Endometrial microvascular endothelial cells (primary cell): ENCODE measurements around the gene NKX6-2. TPM values are rescaled to one million over a fixed set of nuclear protein-coding genes. Genes with fewer than 3 reads are reported as not detected.

Experiments used
- in situ Hi-C: cut with HindIII; loops from 2 replicates; pipeline ENCODE4 v1.10.0; 2017; ENCODE audit warnings: low sequenced_read_pairs, low pct_unique_long_range_greater_than_20kb; ENCODE audit errors: inconsistent ontology term
- total RNA-seq: library from RNA; depleted of rRNA; stranded (reverse); fragments of >200 nt; gene quantifications from one replicate; pipeline ENCODE4 v1.2.3, GENCODE V29; 2015; ENCODE audit errors: inconsistent ontology term

The NKX6-2 gene
- total RNA-seq, 1 donor from 2014 or later, result not detected

- in situ Hi-C loops, result no loop called here
Measured at GRCh38 chr10:132813560-132814468, 27.9 kb upstream of the NKX6-2 start.

GRCh38 chr10:132813001-132813401 lies 27.1 kb upstream of the NKX6-2 start:
- in situ Hi-C loops, result no loop called here

DNA sequence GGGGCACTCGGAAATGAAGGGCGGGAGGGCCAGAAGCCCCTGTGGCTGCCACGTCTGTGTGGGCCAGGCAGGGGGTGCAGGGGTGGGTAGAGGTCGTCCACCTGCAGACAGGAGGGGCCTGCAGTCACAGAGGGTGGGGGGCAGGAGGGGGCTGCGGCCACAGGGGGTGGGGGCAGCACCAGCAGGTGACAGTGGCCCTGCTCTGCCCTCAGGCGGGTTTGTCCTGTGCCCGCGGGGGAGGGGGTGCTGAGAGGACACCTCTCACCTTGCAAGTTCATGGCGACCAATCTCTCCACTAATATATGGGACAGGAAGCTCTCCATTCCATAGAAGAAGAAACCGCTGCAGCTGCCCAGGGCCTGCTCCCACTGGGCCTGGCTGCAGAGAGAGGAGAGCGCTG lies 26.6 kb upstream of the NKX6-2 start:
- in situ Hi-C loops, result no loop called here

DNA sequence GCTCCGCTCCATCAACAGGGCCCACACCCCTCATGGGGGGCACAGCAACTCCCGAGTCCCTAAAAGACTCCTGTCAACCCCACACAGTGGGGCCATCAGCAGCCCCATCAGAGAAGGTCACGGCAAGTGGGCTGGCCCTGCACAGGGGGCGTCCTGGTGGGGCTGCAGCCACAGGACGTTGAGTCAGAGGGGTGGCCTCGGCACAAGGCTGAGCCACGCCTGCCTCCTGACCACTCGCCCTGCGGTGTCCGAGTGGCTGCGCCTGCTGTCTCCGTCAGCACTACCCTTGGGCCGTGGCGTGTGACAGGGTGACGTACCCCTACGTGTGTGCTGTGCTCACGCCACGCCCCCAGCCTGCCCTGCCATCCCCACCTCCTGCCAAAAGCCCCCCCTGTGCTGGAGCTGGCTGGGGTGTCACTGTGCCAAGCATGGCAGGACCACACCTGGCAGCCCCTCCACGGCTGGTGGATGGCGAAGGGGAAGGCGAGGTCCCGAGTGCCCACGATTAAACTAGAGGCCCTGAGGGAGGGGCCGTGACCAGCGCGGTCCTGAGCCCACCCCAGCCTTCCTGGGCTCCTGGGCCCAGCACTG lies 26.0 kb upstream of the NKX6-2 start:
- in situ Hi-C loops, result no loop called here

- in situ Hi-C loops, result no loop called here
Measured at GRCh38 chr10:132810807-132811700, 25.1 kb upstream of the NKX6-2 start.

DNA sequence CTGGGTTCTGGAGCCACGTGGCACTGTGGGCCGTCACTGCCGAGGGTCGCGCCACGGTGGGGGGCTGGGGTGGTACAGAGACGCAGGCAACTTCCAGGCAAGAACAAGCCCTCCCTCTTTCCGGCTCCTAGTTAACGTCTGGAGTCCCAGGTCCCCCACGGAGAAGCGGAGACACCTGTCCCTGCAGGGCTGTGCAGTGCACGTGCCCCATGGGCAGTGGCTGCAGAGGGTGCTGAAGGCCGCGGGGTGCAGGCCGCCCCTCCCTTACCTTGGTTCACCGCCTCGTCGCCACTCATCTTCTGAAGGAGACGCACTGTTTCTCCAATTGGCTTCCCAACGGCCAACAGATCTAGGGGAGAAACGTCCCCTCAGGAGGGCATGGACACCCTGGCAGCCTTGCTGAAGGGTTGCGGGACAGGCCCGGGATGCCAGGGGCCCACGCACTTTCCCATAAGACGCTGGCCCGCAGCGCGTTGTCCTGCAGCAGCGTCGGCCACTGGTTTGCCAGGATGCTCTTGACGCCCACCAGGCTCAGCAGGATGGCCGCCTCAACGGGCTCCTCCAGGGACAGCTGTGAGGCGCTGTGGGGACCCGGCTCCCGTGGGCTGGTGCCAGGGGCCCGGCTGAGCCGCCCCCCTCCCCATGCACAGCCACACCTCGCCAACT lies 24.3 kb upstream of the NKX6-2 start:
- in situ Hi-C loops, result no loop called here

DNA sequence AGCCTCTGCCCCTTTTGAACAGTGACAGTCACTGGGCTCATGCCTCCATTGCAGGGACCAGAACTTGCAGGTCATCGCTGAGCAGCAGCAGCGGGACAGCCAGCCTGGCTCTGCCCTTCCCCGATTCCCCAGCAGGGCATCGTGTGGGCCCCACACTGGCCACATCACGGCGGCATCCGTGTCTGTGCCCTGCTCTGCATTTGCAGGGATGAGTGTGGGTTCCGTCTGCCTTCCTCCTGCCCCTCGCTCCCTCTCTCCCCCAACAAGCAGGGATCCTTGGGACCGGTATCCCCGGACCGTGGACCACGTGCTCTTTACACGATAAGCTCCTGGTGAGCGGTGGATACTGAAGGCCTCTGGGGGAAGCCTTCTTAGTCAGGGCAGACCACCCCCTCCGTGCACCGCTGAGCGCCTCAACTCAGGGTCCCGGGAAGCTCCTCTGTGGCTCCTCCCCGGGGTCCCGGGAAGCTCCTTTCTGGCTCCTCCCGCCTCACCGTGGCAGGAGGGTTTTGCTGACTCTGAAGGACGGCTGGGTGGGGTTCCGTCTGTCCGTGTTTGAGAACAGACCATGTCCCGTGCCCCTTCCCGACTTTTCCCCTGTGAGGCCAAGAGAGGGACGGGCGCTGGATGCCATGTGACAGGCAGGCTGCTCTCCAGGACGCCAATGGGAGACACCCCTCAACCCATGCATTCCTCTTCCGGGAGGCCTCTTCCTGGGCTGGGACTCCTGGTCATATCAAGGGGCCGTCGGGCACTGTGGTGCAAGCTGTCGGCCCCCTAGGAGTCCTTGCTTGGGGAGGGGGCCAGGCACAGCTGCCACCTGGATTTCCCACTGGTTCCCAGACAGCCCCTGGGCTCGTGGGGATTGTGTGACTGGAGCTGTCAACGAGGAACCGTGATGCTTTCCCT lies 23.5 kb upstream of the NKX6-2 start:
- in situ Hi-C loops, result no loop called here

- in situ Hi-C loops, result no loop called here
Measured at GRCh38 chr10:132808383-132809231, 22.7 kb upstream of the NKX6-2 start.

DNA sequence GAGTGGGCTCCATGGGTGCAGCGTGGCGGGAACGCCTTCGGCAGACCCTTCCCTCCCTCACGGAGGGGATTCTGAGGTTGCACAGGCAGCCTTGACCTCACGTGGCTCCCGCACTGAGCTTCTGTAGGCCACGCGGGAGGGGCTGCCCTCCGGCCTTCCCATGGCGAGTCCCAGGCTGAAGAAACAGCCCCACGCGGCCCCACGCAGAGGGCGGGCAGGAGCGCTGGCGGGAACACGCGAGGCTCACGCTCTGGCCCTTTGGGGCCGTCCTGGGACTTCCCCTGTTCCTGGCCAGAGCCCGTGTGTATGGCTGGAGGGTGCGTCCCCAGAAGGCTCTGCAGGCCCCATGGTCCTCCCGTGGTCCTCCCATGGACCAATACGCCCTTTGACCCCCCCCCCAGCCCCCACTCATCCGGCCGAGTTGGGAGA lies 21.7 kb upstream of the NKX6-2 start:
- in situ Hi-C loops, result no loop called here

DNA sequence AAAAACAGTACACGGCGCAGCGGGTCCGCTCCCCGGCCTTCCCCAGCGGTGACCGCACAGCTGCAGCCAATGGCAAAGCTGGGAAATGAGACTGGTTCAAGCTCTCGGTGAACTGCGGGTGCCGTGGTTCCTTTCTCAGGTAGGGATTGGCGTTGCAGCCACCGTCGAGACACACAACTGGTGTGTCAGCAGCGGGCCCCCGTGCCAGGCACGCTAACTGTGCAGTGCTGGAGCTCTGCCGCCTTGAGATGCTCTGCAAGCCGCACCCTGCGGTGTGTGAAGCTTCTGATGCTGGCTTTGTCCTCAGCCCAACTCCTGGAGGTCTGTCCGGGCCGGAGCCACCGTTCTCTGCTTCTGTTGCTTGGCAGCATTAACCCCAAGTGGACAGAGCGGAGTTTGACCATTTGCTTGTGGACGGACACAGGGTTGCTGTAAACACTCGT lies 20.6 kb upstream of the NKX6-2 start:
- in situ Hi-C loops, result no loop called here

- in situ Hi-C loops, result no loop called here
Measured at GRCh38 chr10:132806110-132806509, 20.2 kb upstream of the NKX6-2 start.

- in situ Hi-C loops, result no loop called here
Measured at GRCh38 chr10:132805599-132805998, 19.7 kb upstream of the NKX6-2 start.

DNA sequence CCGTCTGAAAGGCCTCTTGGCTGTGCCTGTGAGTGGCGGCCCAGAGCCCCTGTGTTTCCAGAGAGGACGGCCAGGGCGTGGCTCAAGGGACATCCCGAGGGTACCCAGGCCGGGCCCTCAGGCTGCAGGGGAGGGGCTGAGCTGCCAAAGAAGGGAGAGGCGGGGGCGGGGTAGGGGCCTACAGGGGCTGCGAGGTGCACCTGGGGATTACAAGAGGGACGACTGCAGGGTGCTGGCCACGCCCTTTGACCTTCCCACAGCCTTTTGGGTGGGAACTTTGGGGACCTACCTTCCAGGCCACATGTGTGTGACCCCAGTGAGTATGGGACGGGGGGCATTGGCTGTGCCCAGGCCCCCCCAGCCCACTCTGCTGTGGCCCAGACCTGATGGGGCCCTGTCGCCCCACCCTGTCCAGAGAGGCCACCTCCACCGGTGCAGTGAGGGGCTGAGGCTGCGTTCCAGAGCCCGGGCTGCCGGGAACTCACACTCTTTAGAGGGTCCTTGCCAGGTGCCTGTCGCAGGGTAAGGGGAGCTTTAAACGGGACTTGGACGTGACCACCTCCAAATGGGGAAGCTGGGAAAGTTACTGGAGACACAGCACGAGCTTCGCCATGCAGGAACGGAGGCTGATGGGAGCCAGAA lies 19.0 kb upstream of the NKX6-2 start:
- in situ Hi-C loops, result no loop called here

GRCh38 chr10:132804287-132804686 lies 18.3 kb upstream of the NKX6-2 start:
- in situ Hi-C loops, result no loop called here

DNA sequence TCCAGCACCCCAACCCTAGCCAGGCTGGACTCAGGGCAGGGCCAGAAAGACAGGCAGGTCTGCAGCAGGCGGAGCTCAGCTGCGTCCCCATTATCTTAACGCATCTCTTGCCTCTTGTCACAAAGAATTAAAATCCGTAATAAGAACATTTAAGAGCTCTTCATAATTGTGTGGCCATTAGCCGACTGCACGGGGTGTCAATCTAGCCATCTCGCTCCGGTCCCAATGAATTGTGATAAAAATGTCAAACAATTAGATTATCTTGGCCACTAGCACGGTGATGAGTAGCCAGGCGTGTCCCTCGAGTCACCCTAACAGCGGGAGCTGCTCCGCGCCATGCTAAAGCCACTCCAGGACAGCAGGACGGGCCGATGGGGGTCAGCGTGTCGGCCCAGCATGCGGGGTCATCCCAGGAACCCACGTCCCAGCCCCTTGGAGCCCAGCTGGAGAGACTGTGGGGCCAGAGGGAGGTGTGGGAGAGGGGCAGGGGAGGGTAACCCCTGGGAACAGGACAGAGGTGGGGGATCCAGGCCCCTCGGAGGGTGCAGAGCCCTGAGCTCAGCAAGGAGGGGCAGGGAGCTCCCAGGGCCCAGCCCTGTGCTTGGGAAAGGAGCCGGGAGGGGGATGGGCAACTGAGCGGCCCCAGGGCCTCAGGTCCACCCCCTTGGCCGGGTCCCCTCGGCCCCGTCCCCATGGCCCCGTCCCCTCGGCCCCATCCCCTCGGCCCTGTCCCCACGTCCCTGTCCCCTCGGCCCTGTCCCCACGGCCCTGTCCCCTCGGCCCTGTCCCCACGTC lies 17.7 kb upstream of the NKX6-2 start:
- in situ Hi-C loops, result no loop called here
